ENCODE data around the gene ATAD3C. TPM values are rescaled to one million over a fixed set of nuclear protein-coding genes. Genes with fewer than 3 reads are reported as not detected.

The ATAD3C gene
- total and polyA plus RNA-seq, 10 of the 15 experiments (the other 5 are each of a cell fraction or from before 2014, with no cell fraction given) = 0.03 to 3.1 (median 0.86) TPM

DNA sequence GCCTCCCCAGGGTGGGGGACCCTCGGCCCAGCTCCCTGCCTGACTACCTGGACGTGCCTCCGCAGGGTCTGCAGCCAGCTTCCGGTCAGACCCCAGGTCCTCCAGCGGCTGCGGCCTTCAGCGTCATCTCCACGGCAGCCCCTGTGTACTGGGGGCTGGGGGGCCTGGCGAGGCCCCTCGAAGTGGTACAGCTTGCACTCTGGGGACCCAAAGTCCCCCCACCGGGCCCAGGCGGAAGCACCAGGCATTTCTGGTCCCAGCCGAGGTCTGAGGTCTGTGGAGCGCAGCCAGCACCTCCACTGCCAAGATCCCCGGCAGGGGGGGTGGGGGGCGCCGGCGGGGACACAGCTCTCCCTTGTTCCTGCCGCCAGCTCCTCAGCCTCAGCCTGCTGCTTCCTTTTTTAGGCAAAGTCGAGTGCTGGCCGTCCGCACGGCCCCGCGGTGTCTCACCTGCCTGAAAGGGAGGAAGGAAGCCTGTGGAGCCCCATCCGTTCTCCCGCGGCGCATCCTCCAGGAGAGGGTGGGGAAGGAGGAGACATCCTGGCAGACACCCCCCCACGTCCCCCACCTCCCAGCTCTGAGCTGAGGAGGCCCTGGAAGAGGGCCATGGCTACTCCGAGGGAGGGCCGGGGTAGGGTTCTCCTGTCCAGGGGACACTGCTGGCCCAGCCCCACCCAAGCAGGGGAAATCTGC, 15.2 kb upstream of the ATAD3C start:
- 22% methylated on average over 26 of the region's 32 CpGs for WGBS (ENCODE audit: insufficient coverage, insufficient replicate concordance, low lambda C conversion rate, missing lambda C conversion rate)
- Histone ChIP-seq H3K27me3 (replicated peaks in 1 of 2; ENCODE audit: control insufficient read depth in 2 of 2, insufficient read depth in 2 of 2, low read length in 1 of 2) (peaks cover 0 to 13% of the 10 kb centered on the region in 2 experiments; a peak in 3 of 4 replicates), H3K4me2 (ENCODE audit: control insufficient read depth, insufficient read depth) (peak overlapping the region; percentile 42), H4K20me1 (ENCODE audit: control insufficient read depth, insufficient read depth) (no peaks in the 10 kb centered on the region), H3K79me2 (ENCODE audit: control insufficient read depth, insufficient read depth, low read length) (no peaks in the 10 kb centered on the region), H2AFZ (ENCODE audit: control insufficient read depth, low read depth, low read length) (peak overlapping the region; percentile 44), H3K4me1 (ENCODE audit: control insufficient read depth, insufficient read depth, low read length) (peaks cover 20% of the 10 kb centered on the region), H3K9ac (ENCODE audit: control insufficient read depth, insufficient read depth, low read length) (peak overlapping the region; percentile 34; the same call in 1 of the 2 replicates), H3K4me3 (peak overlapping the region; percentile 8; the same call in 1 of the 2 replicates), H3K27ac (ENCODE audit: control insufficient read depth, insufficient read depth) (no peak overlapping the region), H3K36me3 (ENCODE audit: control insufficient read depth in 2 of 2, insufficient read depth in 2 of 2, low read length in 1 of 2) (no peaks in the 10 kb centered on the region), H3K9me3 (replicated peaks; ENCODE audit: control insufficient read depth, insufficient read depth, low read length) (no peaks in the 10 kb centered on the region)
- no TSS peak for BruUV-seq (replicated peaks)
- ChIA-PET CTCF (interaction anchor here (1.2 kb wide), 1 partner anchor 35 kb away, joined by 4 read pairs; the partner anchor contains the start of gene CCNL2), RAD21 (ENCODE audit: unreplicated experiment) (no interaction called here), SMC1A (ENCODE audit: uncharacterized antibody, unreplicated experiment) (no interaction called here), POLR2A (interaction anchor here (0.7 kb wide), 1 partner anchor 25 kb away, joined by 3 read pairs; no protein-coding TSS in a partner anchor)
- intact Hi-C loops (cut with micrococcal nuclease; ENCODE audit: unreplicated experiment) (no loop called here), in situ Hi-C loops (cut with MboI) (no loop called here)
- TF ChIP-seq NR2C1 (IDR thresholded peaks at IDR 0.05) (no peak), ZNF207 (IDR thresholded peaks at IDR 0.05; ENCODE audit: borderline replicate concordance) (no peak)
- DNase-seq (ENCODE audit: low read depth, low spot score) (no peak), FAIRE-seq (no peak), ATAC-seq (no peak)

DNA sequence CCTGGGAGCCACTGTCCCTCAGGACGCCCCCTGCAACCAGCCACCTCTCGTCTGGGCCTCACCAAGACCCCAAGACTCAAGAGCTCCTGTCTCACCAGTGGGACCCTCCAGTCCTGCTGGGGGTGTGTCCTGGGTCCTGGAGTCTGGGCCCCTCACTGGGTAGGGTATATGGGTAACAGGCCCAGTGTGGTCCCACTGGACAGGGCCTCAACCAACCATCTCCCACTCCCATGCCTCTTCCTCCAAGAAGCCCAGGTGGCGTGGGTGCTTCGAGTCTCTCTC, 14.7 kb upstream of the ATAD3C start:
- Histone ChIP-seq H3K27me3 (replicated peaks in 1 of 2; ENCODE audit: control insufficient read depth in 2 of 2, insufficient read depth in 2 of 2, low read length in 1 of 2) (peaks cover 0 to 13% of the 10 kb centered on the region in 2 experiments; a peak in 3 of 4 replicates), H3K36me3 (ENCODE audit: control insufficient read depth in 2 of 2, insufficient read depth in 2 of 2, low read length in 1 of 2) (no peaks in the 10 kb centered on the region), H2AFZ (ENCODE audit: control insufficient read depth, low read depth, low read length) (no peak overlapping the region; the same call in 1 of the 2 replicates), H3K4me2 (ENCODE audit: control insufficient read depth, insufficient read depth) (peak overlapping the region; percentile 84), H3K4me1 (ENCODE audit: control insufficient read depth, insufficient read depth, low read length) (peaks cover 20% of the 10 kb centered on the region), H3K9me3 (replicated peaks; ENCODE audit: control insufficient read depth, insufficient read depth, low read length) (no peaks in the 10 kb centered on the region), H3K27ac (ENCODE audit: control insufficient read depth, insufficient read depth) (no peak overlapping the region), H3K79me2 (ENCODE audit: control insufficient read depth, insufficient read depth, low read length) (no peaks in the 10 kb centered on the region), H3K9ac (ENCODE audit: control insufficient read depth, insufficient read depth, low read length) (peak overlapping the region; percentile 34; the same call in 1 of the 2 replicates), H4K20me1 (ENCODE audit: control insufficient read depth, insufficient read depth) (no peaks in the 10 kb centered on the region), H3K4me3 (peak overlapping the region; percentile 57; the same call in 1 of the 2 replicates)
- ChIA-PET CTCF (no interaction called here), RAD21 (ENCODE audit: unreplicated experiment) (no interaction called here), POLR2A (no interaction called here), SMC1A (ENCODE audit: uncharacterized antibody, unreplicated experiment) (no interaction called here)
- FAIRE-seq = no peak
- TF ChIP-seq, protein P1, sequence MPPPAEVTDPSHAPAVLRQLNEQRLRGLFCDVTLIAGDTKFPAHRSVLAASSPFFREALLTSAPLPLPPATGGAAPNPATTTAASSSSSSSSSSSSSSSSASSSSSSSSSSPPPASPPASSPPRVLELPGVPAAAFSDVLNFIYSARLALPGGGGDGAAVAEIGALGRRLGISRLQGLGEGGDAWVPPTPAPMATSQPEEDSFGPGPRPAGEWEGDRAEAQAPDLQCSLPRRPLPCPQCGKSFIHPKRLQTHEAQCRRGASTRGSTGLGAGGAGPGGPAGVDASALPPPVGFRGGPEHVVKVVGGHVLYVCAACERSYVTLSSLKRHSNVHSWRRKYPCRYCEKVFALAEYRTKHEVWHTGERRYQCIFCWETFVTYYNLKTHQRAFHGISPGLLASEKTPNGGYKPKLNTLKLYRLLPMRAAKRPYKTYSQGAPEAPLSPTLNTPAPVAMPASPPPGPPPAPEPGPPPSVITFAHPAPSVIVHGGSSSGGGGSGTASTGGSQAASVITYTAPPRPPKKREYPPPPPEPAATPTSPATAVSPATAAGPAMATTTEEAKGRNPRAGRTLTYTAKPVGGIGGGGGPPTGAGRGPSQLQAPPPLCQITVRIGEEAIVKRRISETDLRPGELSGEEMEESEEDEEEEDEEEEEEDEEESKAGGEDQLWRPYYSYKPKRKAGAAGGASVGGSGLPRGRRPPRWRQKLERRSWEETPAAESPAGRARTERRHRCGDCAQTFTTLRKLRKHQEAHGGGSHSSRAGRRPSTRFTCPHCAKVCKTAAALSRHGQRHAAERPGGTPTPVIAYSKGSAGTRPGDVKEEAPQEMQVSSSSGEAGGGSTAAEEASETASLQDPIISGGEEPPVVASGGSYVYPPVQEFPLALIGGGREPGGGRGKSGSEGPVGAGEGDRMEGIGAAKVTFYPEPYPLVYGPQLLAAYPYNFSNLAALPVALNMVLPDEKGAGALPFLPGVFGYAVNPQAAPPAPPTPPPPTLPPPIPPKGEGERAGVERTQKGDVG (CRISPR knock-in tag; IDR thresholded peaks at IDR 0.05) = no peak
- TF ChIP-seq JUND (IDR thresholded peaks at IDR 0.05; ENCODE audit: low read depth, low read length) = no peak
- TF ChIP-seq, protein P2, sequence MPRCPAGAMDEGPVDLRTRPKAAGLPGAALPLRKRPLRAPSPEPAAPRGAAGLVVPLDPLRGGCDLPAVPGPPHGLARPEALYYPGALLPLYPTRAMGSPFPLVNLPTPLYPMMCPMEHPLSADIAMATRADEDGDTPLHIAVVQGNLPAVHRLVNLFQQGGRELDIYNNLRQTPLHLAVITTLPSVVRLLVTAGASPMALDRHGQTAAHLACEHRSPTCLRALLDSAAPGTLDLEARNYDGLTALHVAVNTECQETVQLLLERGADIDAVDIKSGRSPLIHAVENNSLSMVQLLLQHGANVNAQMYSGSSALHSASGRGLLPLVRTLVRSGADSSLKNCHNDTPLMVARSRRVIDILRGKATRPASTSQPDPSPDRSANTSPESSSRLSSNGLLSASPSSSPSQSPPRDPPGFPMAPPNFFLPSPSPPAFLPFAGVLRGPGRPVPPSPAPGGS (IDR thresholded peaks at IDR 0.05; ENCODE audit: borderline replicate concordance, insufficient read depth, low read depth, low read length, poor library complexity, severe bottlenecking) = no peak
- TF ChIP-seq MTA2 (IDR thresholded peaks at IDR 0.05; ENCODE audit: low read depth) = no peak
- no peak for TF ChIP-seq ZBED1 (IDR thresholded peaks at IDR 0.05; ENCODE audit: borderline replicate concordance)
- no peak for TF ChIP-seq MYB (IDR thresholded peaks at IDR 0.05; ENCODE audit: borderline replicate concordance, low read depth, low read length)
- no peak for TF ChIP-seq SRF (IDR thresholded peaks at IDR 0.05; ENCODE audit: low read depth in 2 of 2, low read length in 2 of 2)
- in situ Hi-C loops (cut with MboI) = no loop called here
- intact Hi-C loops (cut with micrococcal nuclease; ENCODE audit: unreplicated experiment) = no loop called here
- WGBS (ENCODE audit: insufficient coverage, insufficient replicate concordance, low lambda C conversion rate, missing lambda C conversion rate) = 48% methylated on average over 4 of the region's 4 CpGs
- BruUV-seq (replicated peaks) = no TSS peak
- DNase-seq (ENCODE audit: low read depth, low spot score) = no peak
- no peak for ATAC-seq

All from GM12878 (cell line).